DND-41 (cell line): Measurements from ENCODE around the gene ZNF428.

ENCODE experiments used
- ATAC-seq: fragments of 200-7000 bp; cut with Tn5 transposase; 3 replicates; pipeline ENCODE4 v1.9.1; 2021; ENCODE audit warnings: low read depth; ENCODE audit not compliant: insufficient read depth
- DNase-seq: peaks from one replicate; pipeline ENCODE4 v3.0.0-alpha.2; 2020
- H2AFZ ChIP-seq: 2 replicates; pipeline ENCODE4 v1.6.0; 2012; ENCODE audit warnings: low read depth, low read length
- H3K27ac ChIP-seq: 2 replicates; pipeline ENCODE4 v1.5.1; 2012; ENCODE audit warnings: low read length, inconsistent platforms
- H3K27me3 ChIP-seq: fragments of 200-600 bp; sonication (generic); 2 replicates; pipeline ENCODE4 v1.6.0; 2012; ENCODE audit warnings: low read length, mild to moderate bottlenecking, inconsistent platforms; ENCODE audit not compliant: insufficient read depth, poor library complexity
- H3K36me3 ChIP-seq: 2 replicates; pipeline ENCODE4 v1.5.1; 2012; ENCODE audit warnings: low read length, inconsistent platforms; ENCODE audit not compliant: insufficient read depth
- H3K4me1 ChIP-seq: 2 replicates; pipeline ENCODE4 v1.5.1; 2012; ENCODE audit warnings: mild to moderate bottlenecking, low read length; ENCODE audit not compliant: insufficient read depth
- H3K4me2 ChIP-seq: 2 replicates; pipeline ENCODE4 v1.6.0; 2012; ENCODE audit warnings: mild to moderate bottlenecking, moderate library complexity, low read length, inconsistent platforms; ENCODE audit not compliant: insufficient read depth
- H3K4me3 ChIP-seq, 2 experiments: fragments of 200-600 bp in 1 of 2; shearing (Covaris generic) in 1 of 2; 2 replicates each; pipeline ENCODE4 v1.5.1; 2012 to 2016; ENCODE audit warnings: inconsistent platforms in 2 of 2, low read length in 2 of 2, mild to moderate bottlenecking in 2 of 2, low read depth in 1 of 2, moderate library complexity in 1 of 2
- H3K79me2 ChIP-seq: 2 replicates; pipeline ENCODE4 v1.6.0; 2012; ENCODE audit warnings: low read length, inconsistent platforms; ENCODE audit not compliant: insufficient read depth
- H3K9ac ChIP-seq: 2 replicates; pipeline ENCODE4 v1.6.0; 2012; ENCODE audit warnings: low read depth, mild to moderate bottlenecking, inconsistent platforms, low read length, moderate library complexity
- H3K9me3 ChIP-seq: 2 replicates; pipeline ENCODE4 v1.5.1; 2012; ENCODE audit warnings: low read length, moderate library complexity, mild to moderate bottlenecking, inconsistent platforms; ENCODE audit not compliant: insufficient read depth, severe bottlenecking
- H4K20me1 ChIP-seq: 2 replicates; pipeline ENCODE4 v1.6.0; 2012; ENCODE audit warnings: low read length; ENCODE audit not compliant: insufficient read depth
- CTCF ChIP-seq: IDR thresholded peaks from 2 replicates; pipeline ENCODE4 v1.5.1; 2012; ENCODE audit warnings: borderline replicate concordance, low read length, moderate library complexity, mild to moderate bottlenecking; ENCODE audit not compliant: poor library complexity, severe bottlenecking; ENCODE audit errors: extremely low read depth
- EZH2 ChIP-seq: IDR thresholded peaks from 3 replicates; pipeline ENCODE4 v1.6.1; 2012; ENCODE audit warnings: borderline replicate concordance, low read depth, mild to moderate bottlenecking, moderate library complexity, low read length, inconsistent platforms; ENCODE audit not compliant: severe bottlenecking

ZNF428 gene

GRCh38 chr19:43667126-43667875 is 47.9 kb upstream of the ZNF428 start:
- Histone ChIP-seq H3K27ac (peak overlapping the region; percentile 78), H3K79me2 (no peaks in the 10 kb centered on the region; the same call in 1 of the 2 replicates), H3K4me1 (peaks cover 50% of the 10 kb centered on the region), H3K9me3 (no peaks in the 10 kb centered on the region), H4K20me1 (no peaks in the 10 kb centered on the region), H3K27me3 (peaks cover 13% of the 10 kb centered on the region), H3K36me3 (peaks cover 12% of the 10 kb centered on the region), H3K9ac (peak overlapping the region; percentile 65), H3K4me2 (peak overlapping the region; percentile 99), H3K4me3 (peak overlapping the region; percentile 26 to 73; a peak in 3 of 4 replicates), H2AFZ (peak overlapping the region; percentile 87)
- DNase-seq (peak; percentile 11), ATAC-seq (no peak)
- TF ChIP-seq EZH2 (no peak), CTCF (no peak)

- Histone ChIP-seq H3K4me1 (peaks cover 34% of the 10 kb centered on the region), H3K36me3 (peaks cover 12% of the 10 kb centered on the region), H2AFZ (no peak overlapping the region), H3K4me3 (no peak overlapping the region), H3K9me3 (no peaks in the 10 kb centered on the region), H4K20me1 (no peaks in the 10 kb centered on the region), H3K9ac (no peak overlapping the region), H3K27me3 (peaks cover 2% of the 10 kb centered on the region), H3K4me2 (no peak overlapping the region), H3K27ac (0 out of 2 replicates have a peak overlapping the region, but pooled peaks have one; percentile 23), H3K79me2 (no peaks in the 10 kb centered on the region; the same call in 1 of the 2 replicates)
- no peak for TF ChIP-seq CTCF
- DNase-seq = peak; percentile 65
- ATAC-seq = peak; percentile 6; the same call in 2 of the 3 replicates
These were observed 44.6 kb upstream of the ZNF428 start for GRCh38 chr19:43664018-43664417.

- Histone ChIP-seq H3K4me3 (no peak overlapping the region), H2AFZ (no peak overlapping the region), H3K4me2 (no peak overlapping the region), H3K9me3 (no peaks in the 10 kb centered on the region), H3K4me1 (peaks cover 25% of the 10 kb centered on the region), H3K27me3 (no peaks in the 10 kb centered on the region), H3K36me3 (peaks cover 16% of the 10 kb centered on the region), H4K20me1 (no peaks in the 10 kb centered on the region), H3K9ac (no peak overlapping the region), H3K79me2 (no peaks in the 10 kb centered on the region), H3K27ac (no peak overlapping the region)
- TF ChIP-seq EZH2 (no peak), CTCF (peak; percentile 36)
- DNase-seq (no peak), ATAC-seq (no peak)
These were observed 43.1 kb upstream of the ZNF428 start for GRCh38 chr19:43662487-43662886.
